Measurements from ENCODE around the gene ZNF304.

Gene ZNF304

DNA sequence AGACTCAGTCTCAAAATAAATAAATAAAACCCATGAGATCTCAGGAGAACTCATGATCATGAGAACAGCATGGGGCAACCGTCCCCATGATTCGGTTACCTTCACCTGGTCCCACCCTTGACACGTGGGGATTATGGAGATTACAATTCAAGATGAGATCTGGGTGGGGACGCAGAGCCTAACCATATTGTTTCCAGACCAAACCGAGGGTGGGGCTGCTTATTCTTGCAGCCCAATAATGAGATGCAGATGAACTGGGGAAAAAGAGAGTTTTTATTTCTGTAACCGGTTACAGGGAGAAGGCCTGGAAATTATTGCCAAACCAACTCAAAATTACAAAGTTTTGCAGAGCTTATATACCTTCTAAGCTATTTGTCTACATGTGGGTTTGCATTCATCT is 25.1 kb downstream of the ZNF304 start:
- DNase-seq (ENCODE audit: low spot score): no peak
- Histone ChIP-seq H3K27ac (no peak overlapping the region), H3K4me3 (no peak overlapping the region)
- TF ChIP-seq, protein P1, sequence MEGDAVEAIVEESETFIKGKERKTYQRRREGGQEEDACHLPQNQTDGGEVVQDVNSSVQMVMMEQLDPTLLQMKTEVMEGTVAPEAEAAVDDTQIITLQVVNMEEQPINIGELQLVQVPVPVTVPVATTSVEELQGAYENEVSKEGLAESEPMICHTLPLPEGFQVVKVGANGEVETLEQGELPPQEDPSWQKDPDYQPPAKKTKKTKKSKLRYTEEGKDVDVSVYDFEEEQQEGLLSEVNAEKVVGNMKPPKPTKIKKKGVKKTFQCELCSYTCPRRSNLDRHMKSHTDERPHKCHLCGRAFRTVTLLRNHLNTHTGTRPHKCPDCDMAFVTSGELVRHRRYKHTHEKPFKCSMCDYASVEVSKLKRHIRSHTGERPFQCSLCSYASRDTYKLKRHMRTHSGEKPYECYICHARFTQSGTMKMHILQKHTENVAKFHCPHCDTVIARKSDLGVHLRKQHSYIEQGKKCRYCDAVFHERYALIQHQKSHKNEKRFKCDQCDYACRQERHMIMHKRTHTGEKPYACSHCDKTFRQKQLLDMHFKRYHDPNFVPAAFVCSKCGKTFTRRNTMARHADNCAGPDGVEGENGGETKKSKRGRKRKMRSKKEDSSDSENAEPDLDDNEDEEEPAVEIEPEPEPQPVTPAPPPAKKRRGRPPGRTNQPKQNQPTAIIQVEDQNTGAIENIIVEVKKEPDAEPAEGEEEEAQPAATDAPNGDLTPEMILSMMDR (IDR thresholded peaks at IDR 0.05): no peak

DNA sequence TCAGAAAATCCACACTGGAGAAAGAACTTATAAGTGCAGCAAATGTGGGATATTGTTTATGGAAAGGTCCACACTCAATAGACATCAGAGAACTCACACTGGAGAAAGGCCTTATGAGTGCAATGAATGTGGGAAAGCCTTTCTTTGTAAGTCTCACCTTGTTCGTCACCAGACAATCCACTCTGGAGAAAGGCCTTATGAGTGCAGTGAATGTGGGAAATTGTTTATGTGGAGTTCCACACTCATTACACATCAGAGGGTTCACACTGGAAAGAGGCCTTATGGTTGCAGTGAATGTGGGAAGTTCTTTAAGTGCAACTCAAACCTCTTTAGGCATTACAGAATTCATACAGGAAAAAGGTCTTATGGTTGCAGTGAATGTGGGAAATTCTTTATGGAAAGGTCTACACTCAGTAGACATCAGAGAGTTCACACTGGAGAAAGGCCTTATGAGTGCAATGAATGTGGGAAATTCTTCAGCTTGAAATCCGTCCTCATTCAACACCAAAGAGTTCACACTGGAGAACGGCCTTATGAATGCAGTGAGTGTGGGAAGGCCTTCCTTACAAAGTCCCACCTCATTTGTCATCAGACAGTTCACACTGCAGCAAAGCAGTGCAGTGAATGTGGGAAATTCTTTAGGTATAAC is 26.6 kb downstream of the ZNF304 start:
- TF ChIP-seq, protein P1 (IDR thresholded peaks at IDR 0.05): no peak
- no peak for DNase-seq (ENCODE audit: low spot score)
- no peak overlapping the region for H3K27ac ChIP-seq
- H3K4me3 ChIP-seq: no peak overlapping the region

DNA sequence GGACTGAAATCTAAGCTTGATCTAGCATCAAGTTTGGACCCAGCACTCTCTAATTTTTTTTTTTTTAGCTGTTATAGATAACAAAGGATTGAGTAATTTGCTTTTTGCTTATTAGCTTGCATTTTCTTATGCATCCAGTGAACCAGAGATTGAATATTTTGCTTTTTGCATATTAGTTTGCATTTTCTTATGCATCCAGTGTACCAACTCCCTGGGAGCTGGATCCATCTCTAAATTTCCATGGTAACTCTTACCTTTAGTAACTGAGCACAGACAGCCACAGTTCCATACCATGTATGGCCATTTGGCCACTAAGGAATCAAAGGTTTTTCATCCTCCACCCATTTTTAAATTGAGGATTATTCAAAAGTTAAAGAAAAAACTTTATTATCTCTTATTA is 29.9 kb downstream of the ZNF304 start:
- Histone ChIP-seq H3K27ac (no peak overlapping the region), H3K4me3 (no peak overlapping the region)
- TF ChIP-seq, protein P1 (IDR thresholded peaks at IDR 0.05): no peak
- no peak for DNase-seq (ENCODE audit: low spot score)

DNA sequence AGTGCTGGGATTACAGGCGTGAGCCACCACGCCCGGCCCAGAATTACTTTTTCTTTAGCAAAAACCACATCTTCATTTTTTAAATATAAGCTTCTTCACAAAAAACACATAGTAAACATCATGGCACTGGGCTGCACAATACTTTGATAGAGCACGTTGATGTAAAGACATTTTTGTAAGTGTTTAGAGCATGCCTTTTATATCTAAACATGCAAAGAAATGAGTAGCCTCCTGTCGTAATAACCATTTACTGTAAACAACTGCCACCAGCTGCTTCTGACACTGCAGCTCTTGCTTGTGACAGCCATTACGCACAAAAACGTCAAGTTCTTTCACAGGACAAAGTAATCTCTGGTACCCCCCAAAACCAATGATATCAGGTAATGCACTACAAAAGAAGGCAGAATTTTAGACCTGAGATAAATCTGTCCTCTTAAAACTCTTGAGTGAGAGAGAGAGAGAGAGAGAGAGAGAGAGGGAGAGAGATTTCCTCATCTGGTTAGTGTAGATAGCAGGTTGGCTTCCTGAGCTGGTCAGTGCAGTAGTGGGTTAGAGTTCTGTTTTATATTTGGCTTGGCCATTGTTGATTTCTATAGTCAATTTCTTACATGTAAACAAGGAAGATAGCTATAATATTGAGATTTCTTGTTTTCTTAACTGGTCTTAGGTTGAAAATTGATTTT is 31.9 kb downstream of the ZNF304 start:
- DNase-seq (ENCODE audit: low spot score): no peak
- Histone ChIP-seq H3K4me3 (no peak overlapping the region), H3K27ac (no peak overlapping the region)
- TF ChIP-seq, protein P1 (IDR thresholded peaks at IDR 0.05): no peak

DNA sequence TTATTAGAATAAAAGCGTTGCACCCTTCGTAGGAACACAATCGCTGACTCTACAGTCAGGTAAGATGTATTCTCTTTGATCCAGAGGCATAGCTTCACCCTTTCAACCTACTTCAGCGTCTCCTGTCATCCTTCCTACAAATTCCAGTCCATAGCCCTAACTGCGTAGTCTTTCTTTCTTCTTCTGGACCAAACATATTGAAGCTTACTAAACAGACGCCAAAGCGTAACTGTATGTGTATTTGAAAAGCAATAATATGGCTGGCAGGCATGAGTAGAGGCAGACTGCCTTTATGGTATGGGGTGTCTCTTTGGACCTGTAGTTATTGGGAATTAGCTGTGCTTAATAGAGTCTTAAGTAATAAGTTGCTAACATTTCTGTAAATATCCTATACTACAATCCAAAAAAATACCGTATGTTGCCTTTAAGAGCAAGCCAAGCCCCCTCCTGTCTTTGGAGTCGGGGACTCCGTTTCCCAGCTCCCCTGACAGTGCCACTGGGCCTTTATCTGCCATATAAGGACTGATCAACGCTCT is 38.2 kb downstream of the ZNF304 start:
- TF ChIP-seq, protein P1 (IDR thresholded peaks at IDR 0.05): no peak
- H3K27ac ChIP-seq: peak overlapping the region; percentile 94 to 95
- peak overlapping the region; percentile 89 for H3K4me3 ChIP-seq
- DNase-seq (ENCODE audit: low spot score): no peak

DNA sequence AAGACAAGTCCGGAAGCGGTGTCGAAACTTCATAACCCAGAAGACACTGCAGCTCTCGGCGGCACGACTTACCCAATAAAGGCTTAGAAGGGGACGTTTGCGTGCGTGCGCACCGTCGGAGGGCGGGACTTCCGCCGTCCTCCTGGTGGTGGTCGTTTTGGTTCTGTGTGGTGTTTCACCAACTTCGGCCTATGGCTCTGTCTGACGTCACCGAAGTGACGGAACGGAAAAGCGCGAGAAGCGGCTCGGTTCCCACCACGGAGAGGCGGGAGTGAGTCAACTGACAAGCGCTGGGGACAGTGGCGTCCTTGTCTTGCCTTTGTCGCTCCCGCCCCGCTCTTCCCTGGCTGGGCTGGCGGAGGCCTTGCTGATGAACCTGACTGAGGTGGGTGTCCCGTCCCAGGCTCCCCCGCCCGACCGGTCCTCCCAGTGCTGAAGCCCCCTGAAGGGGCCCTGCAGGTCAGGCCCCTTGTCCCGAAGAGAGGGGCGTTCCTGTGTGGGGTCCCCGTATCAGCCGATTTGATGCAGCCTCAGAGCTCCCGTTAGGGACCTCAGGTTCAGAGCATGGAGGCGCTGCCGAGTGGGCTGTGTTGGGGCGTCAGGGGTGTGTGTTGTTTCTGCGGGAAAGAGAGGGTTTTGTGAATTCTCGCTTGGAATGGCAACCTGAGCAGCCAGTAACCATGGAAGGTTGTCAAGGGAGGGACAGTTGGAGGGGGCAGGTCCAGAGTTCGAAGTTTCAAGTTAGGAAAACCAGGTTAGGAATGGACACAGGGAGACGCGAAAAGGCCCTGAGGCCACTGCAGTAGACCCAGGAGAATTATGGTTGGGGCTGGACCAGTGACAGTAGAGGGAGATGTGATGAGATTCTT is 38.9 kb downstream of the ZNF304 start, which contains the start of gene ZNF548:
Gene ZNF548, plus strand, starts transcription at position 125 of the 869 bp plus-strand sequence. Its CDS starts 246 bp downstream, at position 371.
- DNase-seq (ENCODE audit: low spot score): peak; percentile 100
- H3K27ac ChIP-seq: peak within 1 kb of the TSS; percentile 94 to 95
- peak within 1 kb of the TSS; percentile 89 for H3K4me3 ChIP-seq
- TF ChIP-seq, protein P1 (IDR thresholded peaks at IDR 0.05): no peak

All from coronary artery (tissue), 2 donors.